Measurements from ENCODE around the gene EYS. TPM values are rescaled to one million over a fixed set of nuclear protein-coding genes. Genes with fewer than 3 reads are reported as not detected.
"Not testable (repeated sequence)": the region's sequence is repeated elsewhere in the genome, so short reads cannot be mapped to it uniquely, and the experiment has no call there.

Gene EYS
- total RNA-seq, 1 donor from 2014 or later: not detected

- TF ChIP-seq CTCF (IDR thresholded peaks at IDR 0.05; ENCODE audit: insufficient read depth, low read length, poor library complexity, severe bottlenecking): no peak
- no peak for DNase-seq (ENCODE audit: low read depth)
- no peaks in the 10 kb centered on the region for H3K36me3 ChIP-seq (ENCODE audit: control insufficient read depth, insufficient read depth, low read length)
- no peak overlapping the region for H3K4me3 ChIP-seq (ENCODE audit: low read depth, low read length)
- H3K27me3 ChIP-seq (ENCODE audit: control insufficient read depth, insufficient read depth, low read length): no peaks in the 10 kb centered on the region
Observed at GRCh38 chr6:65410309-65410708, 296.7 kb downstream of the EYS start.

- Histone ChIP-seq H3K4me3 (ENCODE audit: low read depth, low read length) (no peak overlapping the region), H3K27me3 (ENCODE audit: control insufficient read depth, insufficient read depth, low read length) (no peaks in the 10 kb centered on the region), H3K36me3 (ENCODE audit: control insufficient read depth, insufficient read depth, low read length) (no peaks in the 10 kb centered on the region)
- TF ChIP-seq CTCF (IDR thresholded peaks at IDR 0.05; ENCODE audit: insufficient read depth, low read length, poor library complexity, severe bottlenecking): no peak
- no peak for DNase-seq (ENCODE audit: low read depth)
Observed at GRCh38 chr6:65402564-65402963, 304.5 kb downstream of the EYS start.

DNA sequence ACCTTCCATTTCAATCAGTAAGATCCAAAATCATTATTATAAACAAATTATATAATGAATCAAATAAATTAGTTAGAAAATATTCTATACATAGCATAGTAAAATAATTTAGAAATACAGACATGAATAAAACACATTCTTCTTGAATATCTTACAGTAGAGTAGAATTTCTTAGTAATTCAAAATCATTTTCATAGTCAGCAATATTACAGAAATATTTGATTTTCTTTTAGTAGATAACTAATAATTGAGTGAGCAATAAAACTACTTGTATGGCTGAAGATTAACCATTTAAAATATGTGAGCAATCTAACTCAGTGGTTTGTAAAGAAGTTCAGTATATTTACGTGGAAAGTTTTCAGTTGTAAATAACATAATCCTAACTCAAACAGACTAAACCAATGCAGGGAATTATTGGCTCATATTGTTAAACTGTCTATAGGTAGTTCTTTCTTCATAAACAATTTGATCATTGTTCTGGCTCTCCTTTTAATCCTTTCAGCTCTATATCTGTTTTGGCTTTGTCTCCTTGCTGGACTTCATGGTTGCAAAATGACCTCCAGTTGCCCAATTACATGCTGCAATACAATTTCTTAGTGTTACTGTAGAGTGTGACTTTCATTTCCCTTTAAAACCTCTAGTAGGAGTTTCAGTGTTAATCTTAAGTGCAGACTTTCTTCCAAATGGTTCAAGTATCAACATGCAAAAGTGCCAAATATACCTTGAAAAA, 307.5 kb downstream of the EYS start:
- DNase-seq (ENCODE audit: low read depth): no peak
- no peaks in the 10 kb centered on the region for H3K27me3 ChIP-seq (ENCODE audit: control insufficient read depth, insufficient read depth, low read length)
- no peak overlapping the region for H3K4me3 ChIP-seq (ENCODE audit: low read depth, low read length)
- TF ChIP-seq CTCF (IDR thresholded peaks at IDR 0.05; ENCODE audit: insufficient read depth, low read length, poor library complexity, severe bottlenecking): no peak
- no peaks in the 10 kb centered on the region for H3K36me3 ChIP-seq (ENCODE audit: control insufficient read depth, insufficient read depth, low read length)

DNA sequence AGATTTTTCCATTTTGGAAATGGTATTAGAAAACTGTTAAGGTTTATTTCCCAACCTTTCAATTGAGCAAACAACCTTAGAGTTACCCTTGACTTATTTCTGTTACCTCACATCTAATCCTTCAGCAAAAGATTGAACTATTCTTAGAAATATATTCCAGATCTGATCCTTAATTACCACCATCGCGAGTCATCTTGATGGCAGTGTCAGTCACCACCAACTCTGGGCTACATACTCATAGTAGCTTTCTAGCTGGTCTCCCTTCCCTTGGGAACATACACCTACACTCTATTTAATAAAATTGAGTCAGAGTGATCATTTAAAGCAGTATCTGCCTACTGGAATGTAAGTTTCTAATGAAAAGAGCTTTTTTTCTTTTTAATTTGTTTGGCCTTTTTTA, 308.2 kb downstream of the EYS start:
- no peak for DNase-seq (ENCODE audit: low read depth)
- no peak for TF ChIP-seq CTCF (IDR thresholded peaks at IDR 0.05; ENCODE audit: insufficient read depth, low read length, poor library complexity, severe bottlenecking)
- no peaks in the 10 kb centered on the region for H3K27me3 ChIP-seq (ENCODE audit: control insufficient read depth, insufficient read depth, low read length)
- H3K4me3 ChIP-seq (ENCODE audit: low read depth, low read length): no peak overlapping the region
- no peaks in the 10 kb centered on the region for H3K36me3 ChIP-seq (ENCODE audit: control insufficient read depth, insufficient read depth, low read length)

GRCh38 chr6:65350530-65350929, 356.5 kb downstream of the EYS start:
- H3K27me3 ChIP-seq (ENCODE audit: control insufficient read depth, insufficient read depth, low read length): no peaks in the 10 kb centered on the region
- H3K4me3 ChIP-seq (ENCODE audit: low read depth, low read length): no peak overlapping the region
- TF ChIP-seq CTCF (IDR thresholded peaks at IDR 0.05; ENCODE audit: insufficient read depth, low read length, poor library complexity, severe bottlenecking): no peak
- H3K36me3 ChIP-seq (ENCODE audit: control insufficient read depth, insufficient read depth, low read length): no peaks in the 10 kb centered on the region
- DNase-seq (ENCODE audit: low read depth): no peak

GRCh38 chr6:65302655-65303054, 404.4 kb downstream of the EYS start:
- DNase-seq (ENCODE audit: low read depth); H3K27me3 ChIP-seq (ENCODE audit: control insufficient read depth, insufficient read depth, low read length); H3K36me3 ChIP-seq (ENCODE audit: control insufficient read depth, insufficient read depth, low read length); H3K4me3 ChIP-seq (ENCODE audit: low read depth, low read length): not testable (repeated sequence)

Data from kidney epithelial cell (primary cell).